Adrenal gland (tissue), 5 donors: Measurements from ENCODE around the gene NEURL4.

ENCODE experiments used
- POLR2A ChIP-seq, 2 donors: fragments of 450-650 bp; IDR thresholded peaks; one replicate each; pipeline ENCODE4 v1.6.1; 2017; ENCODE audit warnings: antibody characterized with exemption in 2 of 2, mild to moderate bottlenecking in 2 of 2, moderate library complexity in 1 of 2
- TF ChIP-seq, protein P1 (sequence below), 6 experiments: fragments of 450-650 bp in 4 of 6; fragments of 200-600 bp in 2 of 6; sonication (generic) in 1 of 6; IDR thresholded peaks; 1 replicate in 5 of 6; 2 replicates in 1 of 6; pipeline versions ENCODE4 v1.5.1 to v1.8.0; 2016 to 2021; ENCODE audit warnings: antibody characterized with exemption in 6 of 6, mild to moderate bottlenecking in 2 of 6, moderate library complexity in 1 of 6
- donor health status: DM: no; HTN: no; CAD: no.

DNA sequence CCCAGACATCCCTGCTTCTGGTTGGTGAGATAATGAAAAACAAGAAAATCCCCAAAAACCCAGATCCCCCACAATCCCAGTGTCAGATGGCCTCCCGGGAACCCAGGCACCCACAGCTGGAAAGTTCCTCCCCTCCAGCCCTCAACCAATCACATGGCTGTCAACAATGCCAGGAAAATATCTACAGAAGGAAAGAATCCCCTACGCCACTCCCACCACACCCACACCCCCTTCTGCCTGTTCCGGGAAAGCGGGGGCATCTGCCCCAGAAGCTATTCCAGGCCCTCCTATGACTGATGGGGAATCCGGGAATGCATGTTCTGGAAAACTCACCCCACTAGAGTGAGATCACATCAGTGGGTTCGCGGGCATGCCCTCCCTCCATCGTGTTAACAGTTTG, 27.6 kb upstream of the NEURL4 start:
- TF ChIP-seq, protein P1, sequence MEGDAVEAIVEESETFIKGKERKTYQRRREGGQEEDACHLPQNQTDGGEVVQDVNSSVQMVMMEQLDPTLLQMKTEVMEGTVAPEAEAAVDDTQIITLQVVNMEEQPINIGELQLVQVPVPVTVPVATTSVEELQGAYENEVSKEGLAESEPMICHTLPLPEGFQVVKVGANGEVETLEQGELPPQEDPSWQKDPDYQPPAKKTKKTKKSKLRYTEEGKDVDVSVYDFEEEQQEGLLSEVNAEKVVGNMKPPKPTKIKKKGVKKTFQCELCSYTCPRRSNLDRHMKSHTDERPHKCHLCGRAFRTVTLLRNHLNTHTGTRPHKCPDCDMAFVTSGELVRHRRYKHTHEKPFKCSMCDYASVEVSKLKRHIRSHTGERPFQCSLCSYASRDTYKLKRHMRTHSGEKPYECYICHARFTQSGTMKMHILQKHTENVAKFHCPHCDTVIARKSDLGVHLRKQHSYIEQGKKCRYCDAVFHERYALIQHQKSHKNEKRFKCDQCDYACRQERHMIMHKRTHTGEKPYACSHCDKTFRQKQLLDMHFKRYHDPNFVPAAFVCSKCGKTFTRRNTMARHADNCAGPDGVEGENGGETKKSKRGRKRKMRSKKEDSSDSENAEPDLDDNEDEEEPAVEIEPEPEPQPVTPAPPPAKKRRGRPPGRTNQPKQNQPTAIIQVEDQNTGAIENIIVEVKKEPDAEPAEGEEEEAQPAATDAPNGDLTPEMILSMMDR (IDR thresholded peaks at IDR 0.05): no peak
- TF ChIP-seq POLR2A (IDR thresholded peaks at IDR 0.05): no peak
